PC-9 (cell line): ENCODE results near the gene MYO5C. TPM values are rescaled to one million over a fixed set of nuclear protein-coding genes. Genes with fewer than 3 reads are reported as not detected.

ENCODE experiments used
- BruUV-seq: library from RNA; stranded (reverse); fragments of 400-500 nt; replicated peaks from 2 replicates; lab custom pipeline; 2021; lab: Mats Ljungman, UMichigan
- CTCF ChIA-PET: fragments of 300-600 bp; sonication (Branson Sonifier 250); formaldehyde crosslinking; loops from one replicate; lab custom pipeline; 2022; ENCODE audit warnings: antibody characterized with exemption; lab: Charles Lee
- POLR2A ChIA-PET: fragments of 300-600 bp; sonication (Branson Sonifier 250); formaldehyde crosslinking; loops from one replicate; lab custom pipeline; 2022; ENCODE audit warnings: antibody characterized with exemption; ENCODE audit not compliant: unreplicated experiment; lab: Charles Lee
- DNase-seq, 2 experiments: peaks; one replicate each; pipeline versions ENCODE4 v3.0.0 to v3.0.0-alpha.2; 2015 to 2022; ENCODE audit warnings: mixed read lengths in 1 of 2
- H2AFZ ChIP-seq: fragments of 200-600 bp; sonication (generic); 2 replicates; pipeline ENCODE4 v1.8.1; 2017; ENCODE audit warnings: antibody characterized with exemption
- H3F3A ChIP-seq: fragments of 200-600 bp; sonication (generic); 2 replicates; pipeline ENCODE4 v1.8.1; 2017; ENCODE audit warnings: antibody characterized with exemption, mild to moderate bottlenecking, low read depth; ENCODE audit not compliant: insufficient read depth
- H3K27ac ChIP-seq: fragments of 200-600 bp; sonication (generic); 2 replicates; pipeline ENCODE4 v1.6.1; 2016; ENCODE audit warnings: mixed run types
- H3K27me3 ChIP-seq: fragments of 200-600 bp; sonication (generic); 2 replicates; pipeline ENCODE4 v1.6.1; 2016; ENCODE audit warnings: low read depth, mixed run types; ENCODE audit not compliant: insufficient read depth
- H3K36me3 ChIP-seq: fragments of 200-600 bp; sonication (generic); 2 replicates; pipeline ENCODE4 v1.6.1; 2016; ENCODE audit warnings: low read depth, mixed run types
- H3K4me1 ChIP-seq: fragments of 200-600 bp; sonication (generic); replicated peaks from 2 replicates; pipeline ENCODE4 v1.6.1; 2016; ENCODE audit warnings: mixed run types; ENCODE audit not compliant: insufficient read depth
- H3K4me2 ChIP-seq: fragments of 200-600 bp; sonication (generic); 2 replicates; pipeline ENCODE4 v1.6.1; 2017; ENCODE audit warnings: mixed run types
- H3K4me3 ChIP-seq: fragments of 200-600 bp; sonication (generic); 2 replicates; pipeline ENCODE4 v1.6.1; 2016; ENCODE audit warnings: mixed run types
- H3K79me2 ChIP-seq: fragments of 200-600 bp; sonication (generic); 2 replicates; pipeline ENCODE4 v1.6.1; 2017; ENCODE audit warnings: low read depth, mixed run types
- H3K9me2 ChIP-seq: fragments of 200-600 bp; sonication (generic); 2 replicates; pipeline ENCODE4 v1.8.1; 2017; ENCODE audit warnings: mild to moderate bottlenecking; ENCODE audit not compliant: insufficient read depth
- H3K9me3 ChIP-seq: fragments of 200-600 bp; sonication (generic); 2 replicates; pipeline ENCODE4 v1.8.1; 2016; ENCODE audit warnings: low read depth; ENCODE audit not compliant: insufficient read depth
- H4K20me1 ChIP-seq: fragments of 200-600 bp; sonication (generic); 2 replicates; pipeline ENCODE4 v1.8.1; 2017; ENCODE audit not compliant: insufficient read depth
- CTCF ChIP-seq: fragments of 200-600 bp; sonication (generic); conservative IDR thresholded peaks from 2 replicates; pipeline ENCODE4 v1.6.1; 2017; ENCODE audit warnings: mixed run types, antibody characterized with exemption, mild to moderate bottlenecking, moderate library complexity
- EZH2 ChIP-seq: fragments of 200-600 bp; sonication (generic); IDR thresholded peaks from 2 replicates; pipeline ENCODE4 v1.8.0; 2017; ENCODE audit warnings: antibody characterized with exemption, low read depth
- intact Hi-C: fragments of 100-400 bp; cut with micrococcal nuclease; formaldehyde crosslinking; loops from one replicate; pipeline ENCODE4 v1.10.0; 2022; ENCODE audit not compliant: unreplicated experiment
- total RNA-seq: library from RNA; stranded (reverse); gene quantifications from 2 replicates; pipeline ENCODE4 v1.2.3, GENCODE V29; 2021

Gene MYO5C
- total RNA-seq, 1 experiment from 2014 or later = 41.1 TPM

- CTCF ChIA-PET = no interaction called here
- no TSS peak for BruUV-seq
Measured at GRCh38 chr15:52193791-52194190, 101.8 kb downstream of the MYO5C start.

GRCh38 chr15:52193321-52193720 lies 102.3 kb downstream of the MYO5C start:
- Histone ChIP-seq H3K79me2 (no peaks in the 10 kb centered on the region), H4K20me1 (no peaks in the 10 kb centered on the region), H3K9me3 (no peaks in the 10 kb centered on the region), H3K36me3 (no peaks in the 10 kb centered on the region), H3K27me3 (no peaks in the 10 kb centered on the region), H2AFZ (no peak overlapping the region), H3K4me1 (no peaks in the 10 kb centered on the region), H3K9me2 (no peaks in the 10 kb centered on the region), H3K4me2 (no peak overlapping the region), H3F3A (no peaks in the 10 kb centered on the region), H3K4me3 (no peak overlapping the region), H3K27ac (no peak overlapping the region)
- TF ChIP-seq CTCF (no peak), EZH2 (no peak)
- DNase-seq = no peak
- ChIA-PET POLR2A (interaction anchor here (0.7 kb wide), 1 partner anchor 37 kb away, joined by 23 read pairs; no protein-coding TSS in a partner anchor), CTCF (no interaction called here)
- no TSS peak for BruUV-seq
- intact Hi-C loops = no loop called here

More at GRCh38 chr15:52193791-52194190, 101.8 kb downstream of the MYO5C start:
- TF ChIP-seq EZH2 (no peak), CTCF (no peak)
- Histone ChIP-seq H3K27me3 (no peaks in the 10 kb centered on the region), H3K4me2 (no peak overlapping the region), H3K9me3 (no peaks in the 10 kb centered on the region), H3K36me3 (no peaks in the 10 kb centered on the region), H3K9me2 (no peaks in the 10 kb centered on the region), H3K27ac (no peak overlapping the region), H3K4me1 (no peaks in the 10 kb centered on the region), H3F3A (no peaks in the 10 kb centered on the region), H2AFZ (no peak overlapping the region), H3K79me2 (no peaks in the 10 kb centered on the region), H4K20me1 (no peaks in the 10 kb centered on the region), H3K4me3 (no peak overlapping the region)
- DNase-seq = no peak
- intact Hi-C loops = no loop called here
- POLR2A ChIA-PET = no interaction called here

- intact Hi-C loops = no loop called here
- no peaks in the 10 kb centered on the region for H3K79me2 ChIP-seq
Measured at GRCh38 chr15:52191207-52191606, 104.4 kb downstream of the MYO5C start, which contains the start of gene GNB5. Gene GNB5, minus strand, starts transcription at chr15:52191392. Its CDS starts 6,716 bp downstream, at chr15:52184676.

More at GRCh38 chr15:52191207-52191606, 104.4 kb downstream of the MYO5C start, which contains the start of gene GNB5:
- H3K36me3 ChIP-seq = no peaks in the 10 kb centered on the region
- no peak within 1 kb of the TSS for H2AFZ ChIP-seq
- H3K4me3 ChIP-seq = no peak within 1 kb of the TSS
- H3K27me3 ChIP-seq = no peaks in the 10 kb centered on the region
- no peak for DNase-seq
- POLR2A ChIA-PET = no interaction called here
- H3K4me2 ChIP-seq = no peak within 1 kb of the TSS
- no peaks in the 10 kb centered on the region for H3K4me1 ChIP-seq
- H3K9me3 ChIP-seq = no peaks in the 10 kb centered on the region
- no peaks in the 10 kb centered on the region for H3K9me2 ChIP-seq
- no TSS peak for BruUV-seq
- no peaks in the 10 kb centered on the region for H3F3A ChIP-seq
- CTCF ChIA-PET = no interaction called here
- H4K20me1 ChIP-seq = no peaks in the 10 kb centered on the region
- TF ChIP-seq EZH2 (no peak), CTCF (no peak)
- no peak within 1 kb of the TSS for H3K27ac ChIP-seq
